Activated CD8-positive, alpha-beta memory T cell treated with anti-CD3 and anti-CD28 coated beads for 1 hour (primary cell): ENCODE measurements around the gene ZNF487.

ENCODE experiments used
- DNase-seq, 2 donors: peaks; one replicate each; pipeline ENCODE4 v3.0.0-alpha.2; 2020; ENCODE audit warnings: low read depth in 1 of 2; ENCODE audit errors: extremely low read depth in 1 of 2

The ZNF487 gene

DNA sequence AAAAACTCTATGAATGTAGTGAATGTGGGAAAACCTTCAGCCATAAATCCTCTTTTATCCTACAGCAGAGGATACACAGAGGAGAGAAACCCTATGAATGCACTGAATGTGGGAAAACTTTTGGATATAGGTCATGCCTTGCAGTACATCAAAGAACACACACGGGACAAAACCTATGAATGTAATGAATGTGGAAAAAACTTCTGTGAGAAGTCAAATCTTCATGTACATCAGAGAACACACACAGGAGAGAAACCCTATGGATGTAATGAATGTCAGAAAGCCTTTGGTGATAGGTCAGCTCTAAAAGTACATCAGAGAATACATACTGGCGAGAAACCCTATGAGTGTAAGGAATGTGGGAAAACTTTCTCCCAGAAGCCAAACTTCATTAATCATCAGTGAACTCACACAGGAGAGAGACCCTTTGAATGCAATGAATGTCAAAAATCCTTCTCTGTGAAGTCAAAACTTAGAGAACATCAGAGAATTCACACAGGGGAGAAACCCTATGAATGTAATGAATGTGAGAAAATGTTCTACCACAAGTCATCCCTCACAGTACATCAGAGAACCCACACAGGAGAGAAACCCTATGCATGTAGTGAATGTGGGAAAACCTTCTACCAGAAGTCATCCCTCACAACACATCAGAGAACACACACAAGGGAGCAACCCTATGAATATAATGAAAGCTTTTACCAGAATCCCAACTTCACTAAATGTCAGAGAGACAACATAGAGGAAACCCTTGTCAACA, 45.6 kb downstream of the ZNF487 start:
- no peak for DNase-seq

DNA sequence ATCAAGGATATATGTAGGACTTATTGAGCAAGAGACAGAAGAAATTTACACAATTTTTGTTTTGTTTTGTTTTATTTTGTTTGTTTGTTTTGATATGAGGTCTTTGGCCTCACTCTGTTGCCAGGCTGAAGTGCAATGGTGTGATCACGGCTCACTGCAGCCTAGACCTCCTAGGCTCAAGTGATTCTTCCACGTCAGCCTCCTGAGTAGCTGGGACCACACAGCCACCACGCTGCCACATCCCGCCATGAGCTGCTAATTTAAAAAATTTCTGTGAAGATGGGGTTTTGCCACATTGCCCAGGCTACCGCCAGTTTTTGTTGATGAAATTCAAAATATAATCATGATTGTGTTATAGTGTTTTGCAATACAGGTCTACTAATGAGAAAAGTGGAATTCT, 54.9 kb downstream of the ZNF487 start:
- DNase-seq, result no peak

DNA sequence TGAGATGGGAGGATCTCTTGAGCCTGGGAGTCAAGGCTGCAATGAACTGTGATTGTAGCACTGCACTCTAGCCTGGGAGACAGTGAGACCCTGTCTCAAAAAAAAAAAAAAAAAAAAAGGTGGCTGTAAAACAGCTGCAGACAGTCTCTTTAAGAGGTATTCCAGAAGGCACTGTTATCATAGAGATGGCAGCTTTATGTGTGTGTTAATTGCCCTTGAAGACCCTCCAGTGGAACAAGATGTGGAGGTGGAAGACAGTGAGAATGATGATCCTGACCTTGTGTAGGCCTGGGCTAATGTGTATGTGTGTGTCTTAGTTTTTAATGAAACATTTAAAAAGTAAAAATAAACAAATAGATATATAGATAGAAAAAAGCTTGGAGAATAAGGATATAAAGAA, 66.0 kb downstream of the ZNF487 start:
- DNase-seq, result no peak

DNA sequence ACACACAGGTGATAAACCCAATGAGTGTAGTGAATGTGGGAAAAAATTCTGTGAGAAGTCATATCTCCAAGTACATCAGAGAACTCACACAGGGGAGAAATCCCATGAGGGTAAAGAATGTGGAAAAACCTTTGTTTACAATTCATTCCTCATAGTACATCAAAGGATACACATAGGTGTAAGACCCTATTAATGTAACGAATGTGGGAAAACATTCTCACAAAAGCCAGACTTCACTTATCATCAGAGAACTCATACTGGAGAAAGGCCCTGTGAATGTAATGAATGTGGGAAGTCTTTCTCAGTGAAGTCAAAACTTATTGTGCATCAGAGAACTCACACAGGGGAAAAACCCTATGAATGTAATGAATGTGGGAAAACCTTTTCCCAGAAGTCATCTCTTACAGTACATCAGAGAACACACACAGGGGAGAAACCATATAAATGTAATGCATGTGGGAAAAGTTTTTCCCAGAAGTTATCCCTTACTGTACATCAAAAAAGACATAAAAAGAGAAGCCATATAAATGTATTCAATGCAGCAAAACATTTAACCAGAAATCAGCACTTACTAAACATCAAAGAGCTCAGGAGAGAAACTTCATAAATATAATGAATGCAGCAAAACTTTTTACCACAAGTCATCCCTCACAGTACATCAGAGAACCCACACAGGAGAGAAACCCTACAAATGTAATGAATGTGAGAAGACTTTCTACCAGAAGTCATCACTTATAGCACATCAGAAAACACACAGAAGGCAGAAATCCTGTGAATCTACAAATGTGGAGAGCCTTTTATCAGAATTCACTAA, 87.7 kb downstream of the ZNF487 start:
- no peak for DNase-seq
